ENCODE measurements around the gene FBXL12.

GRCh38 chr19:9806803-9807202 is 12.1 kb downstream of the FBXL12 start:
- TF ChIP-seq CTCF (conservative IDR thresholded peaks at IDR 0.05; ENCODE audit: low read depth, low read length) (no peak), EZH2 (IDR thresholded peaks at IDR 0.05; ENCODE audit: borderline replicate concordance, low read depth, low read length, poor library complexity, severe bottlenecking) (no peak)
